ENCODE results near the gene CRB3.

Gene CRB3

DNA sequence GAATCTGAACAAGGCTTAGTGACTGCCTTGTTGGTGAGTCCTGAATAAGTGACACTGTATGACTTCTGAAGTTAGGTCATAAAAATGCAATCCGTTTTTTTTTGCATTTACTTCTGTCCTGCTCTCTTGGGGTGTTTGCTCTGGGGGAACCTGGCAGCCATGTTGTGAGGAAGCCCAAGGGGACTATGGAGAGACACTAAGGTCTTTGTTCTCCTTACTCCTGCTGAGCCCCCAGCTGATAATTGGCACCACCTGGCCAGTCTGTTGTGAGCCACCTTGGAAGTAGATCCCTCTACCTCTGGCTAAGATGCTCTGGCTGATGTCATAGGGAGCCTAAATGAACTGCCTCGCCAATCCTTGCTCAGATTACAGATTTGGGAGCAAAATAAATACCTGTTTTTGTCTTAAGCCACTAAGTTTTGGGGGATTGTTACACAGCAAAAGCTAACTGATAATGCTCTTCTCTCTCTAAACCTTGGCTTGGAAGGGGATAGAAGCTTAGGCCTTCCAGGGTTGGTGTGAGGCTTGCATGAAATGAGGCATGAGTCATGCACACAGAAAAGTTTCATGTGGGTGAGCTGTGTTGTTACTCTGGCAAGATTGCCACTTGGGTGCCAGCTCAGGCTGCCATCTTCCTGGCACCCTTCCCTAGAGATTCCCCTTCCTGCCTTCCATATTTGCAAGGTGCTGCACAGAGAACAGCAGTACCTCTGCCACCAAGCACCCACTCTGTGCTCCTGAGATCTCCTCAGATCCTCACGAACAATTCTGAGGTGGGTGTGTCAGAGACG lies 27.9 kb downstream of the CRB3 start:
- no peaks in the 10 kb centered on the region for H3K79me2 ChIP-seq (ENCODE audit: insufficient read depth, low read length)
- H3K9me3 ChIP-seq (ENCODE audit: insufficient read depth, low read length) = no peaks in the 10 kb centered on the region
- H3K27ac ChIP-seq (ENCODE audit: low read depth, low read length) = no peak overlapping the region
- TF ChIP-seq EZH2phosphoT487 (conservative IDR thresholded peaks at IDR 0.05; ENCODE audit: low read length) = no peak
- no peaks in the 10 kb centered on the region for H3K9me2 ChIP-seq (replicated peaks; ENCODE audit: insufficient read depth, low read length)
- H3K9ac ChIP-seq (ENCODE audit: low read length) = no peak overlapping the region
- H2AFZ ChIP-seq (ENCODE audit: low read depth, low read length, severe bottlenecking) = no peak overlapping the region
- H3K27me3 ChIP-seq (ENCODE audit: low read length) = no peaks in the 10 kb centered on the region
- no peaks in the 10 kb centered on the region for H3K36me3 ChIP-seq (ENCODE audit: low read length)
- no peak overlapping the region for H3K4me3 ChIP-seq (ENCODE audit: insufficient read depth, low read length, poor library complexity, severe bottlenecking)
- no peaks in the 10 kb centered on the region for H4K20me1 ChIP-seq (ENCODE audit: low read depth, low read length)
- no peak overlapping the region for H3K4me2 ChIP-seq (ENCODE audit: low read depth, low read length, poor library complexity, severe bottlenecking)
- H3F3A ChIP-seq (ENCODE audit: insufficient read depth) = no peaks in the 10 kb centered on the region

DNA sequence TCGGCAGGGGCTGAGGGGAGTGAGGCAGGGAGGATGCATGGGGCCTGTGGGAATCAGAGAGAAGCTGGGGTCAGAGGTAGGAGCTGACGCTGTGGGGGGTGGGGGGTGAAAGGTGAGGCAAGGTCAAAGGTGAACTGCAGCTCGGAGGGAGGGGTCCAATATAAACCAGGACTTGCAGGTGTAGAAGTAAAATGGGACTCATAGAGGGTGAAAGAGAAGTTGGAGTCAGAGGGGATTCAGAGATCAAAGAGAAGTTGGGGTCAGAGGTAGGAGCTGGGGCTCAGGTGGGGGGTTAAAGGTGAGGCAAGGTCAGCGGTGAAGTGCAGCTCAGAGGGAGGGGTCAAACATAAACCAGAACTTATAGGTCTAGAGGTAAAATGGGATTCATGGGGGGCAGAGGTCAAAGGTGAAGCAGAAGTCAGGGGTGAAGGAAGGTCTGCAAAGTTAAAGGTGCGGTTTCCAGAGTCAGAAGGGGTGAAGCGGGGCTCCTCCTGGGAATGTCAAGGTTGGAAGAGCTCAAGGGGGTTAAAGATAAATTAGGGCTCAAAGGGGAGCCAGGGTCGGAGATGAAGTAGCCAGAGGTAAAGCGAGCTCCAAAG lies 30.5 kb downstream of the CRB3 start:
- TF ChIP-seq, protein P1, sequence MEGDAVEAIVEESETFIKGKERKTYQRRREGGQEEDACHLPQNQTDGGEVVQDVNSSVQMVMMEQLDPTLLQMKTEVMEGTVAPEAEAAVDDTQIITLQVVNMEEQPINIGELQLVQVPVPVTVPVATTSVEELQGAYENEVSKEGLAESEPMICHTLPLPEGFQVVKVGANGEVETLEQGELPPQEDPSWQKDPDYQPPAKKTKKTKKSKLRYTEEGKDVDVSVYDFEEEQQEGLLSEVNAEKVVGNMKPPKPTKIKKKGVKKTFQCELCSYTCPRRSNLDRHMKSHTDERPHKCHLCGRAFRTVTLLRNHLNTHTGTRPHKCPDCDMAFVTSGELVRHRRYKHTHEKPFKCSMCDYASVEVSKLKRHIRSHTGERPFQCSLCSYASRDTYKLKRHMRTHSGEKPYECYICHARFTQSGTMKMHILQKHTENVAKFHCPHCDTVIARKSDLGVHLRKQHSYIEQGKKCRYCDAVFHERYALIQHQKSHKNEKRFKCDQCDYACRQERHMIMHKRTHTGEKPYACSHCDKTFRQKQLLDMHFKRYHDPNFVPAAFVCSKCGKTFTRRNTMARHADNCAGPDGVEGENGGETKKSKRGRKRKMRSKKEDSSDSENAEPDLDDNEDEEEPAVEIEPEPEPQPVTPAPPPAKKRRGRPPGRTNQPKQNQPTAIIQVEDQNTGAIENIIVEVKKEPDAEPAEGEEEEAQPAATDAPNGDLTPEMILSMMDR (IDR thresholded peaks at IDR 0.05; ENCODE audit: insufficient read depth, low read length, poor library complexity, severe bottlenecking) = no peak
- TF ChIP-seq EZH2phosphoT487 (conservative IDR thresholded peaks at IDR 0.05; ENCODE audit: low read length) = no peak

DNA sequence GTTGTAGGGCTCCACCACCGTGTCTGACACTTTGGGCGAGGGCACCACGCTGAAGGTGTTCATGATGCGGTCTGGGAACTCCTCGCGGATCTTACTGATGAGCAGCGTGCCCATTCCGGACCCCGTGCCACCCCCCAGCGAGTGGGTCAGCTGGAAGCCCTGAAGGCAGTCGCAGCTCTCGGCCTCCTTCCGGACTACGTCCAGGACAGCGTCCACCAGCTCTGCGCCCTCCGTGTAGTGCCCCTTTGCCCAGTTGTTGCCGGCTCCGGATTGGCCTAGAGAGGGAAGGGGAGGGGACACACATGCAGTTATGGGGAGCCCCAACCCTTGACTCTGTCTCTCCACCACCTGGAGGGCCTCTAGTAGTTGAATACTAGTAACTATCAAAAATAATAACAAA lies 31.9 kb downstream of the CRB3 start:
- H3F3A ChIP-seq (ENCODE audit: insufficient read depth) = no peaks in the 10 kb centered on the region
- H3K9ac ChIP-seq (ENCODE audit: low read length) = no peak overlapping the region
- H3K9me2 ChIP-seq (replicated peaks; ENCODE audit: insufficient read depth, low read length) = no peaks in the 10 kb centered on the region
- no peaks in the 10 kb centered on the region for H3K27me3 ChIP-seq (ENCODE audit: low read length)
- H3K4me3 ChIP-seq (ENCODE audit: insufficient read depth, low read length, poor library complexity, severe bottlenecking) = no peak overlapping the region
- TF ChIP-seq EZH2phosphoT487 (conservative IDR thresholded peaks at IDR 0.05; ENCODE audit: low read length) = no peak
- TF ChIP-seq, protein P1 (IDR thresholded peaks at IDR 0.05; ENCODE audit: insufficient read depth, low read length, poor library complexity, severe bottlenecking) = no peak
- H3K9me3 ChIP-seq (ENCODE audit: insufficient read depth, low read length) = no peaks in the 10 kb centered on the region
- H3K79me2 ChIP-seq (ENCODE audit: insufficient read depth, low read length) = no peaks in the 10 kb centered on the region
- H3K4me2 ChIP-seq (ENCODE audit: low read depth, low read length, poor library complexity, severe bottlenecking) = no peak overlapping the region
- no peak overlapping the region for H2AFZ ChIP-seq (ENCODE audit: low read depth, low read length, severe bottlenecking)
- no peak overlapping the region for H3K27ac ChIP-seq (ENCODE audit: low read depth, low read length)
- H3K36me3 ChIP-seq (ENCODE audit: low read length) = no peaks in the 10 kb centered on the region
- no peaks in the 10 kb centered on the region for H4K20me1 ChIP-seq (ENCODE audit: low read depth, low read length)

More for the DNA sequence above, 30.5 kb downstream of the CRB3 start:
- no peak overlapping the region for H3K4me3 ChIP-seq (ENCODE audit: insufficient read depth, low read length, poor library complexity, severe bottlenecking)
- H3K9me3 ChIP-seq (ENCODE audit: insufficient read depth, low read length) = no peaks in the 10 kb centered on the region
- H3K9me2 ChIP-seq (replicated peaks; ENCODE audit: insufficient read depth, low read length) = no peaks in the 10 kb centered on the region
- no peak overlapping the region for H2AFZ ChIP-seq (ENCODE audit: low read depth, low read length, severe bottlenecking)
- H3K36me3 ChIP-seq (ENCODE audit: low read length) = no peaks in the 10 kb centered on the region
- no peaks in the 10 kb centered on the region for H4K20me1 ChIP-seq (ENCODE audit: low read depth, low read length)
- no peaks in the 10 kb centered on the region for H3K27me3 ChIP-seq (ENCODE audit: low read length)
- no peaks in the 10 kb centered on the region for H3K79me2 ChIP-seq (ENCODE audit: insufficient read depth, low read length)
- H3K9ac ChIP-seq (ENCODE audit: low read length) = no peak overlapping the region
- H3F3A ChIP-seq (ENCODE audit: insufficient read depth) = no peaks in the 10 kb centered on the region
- H3K4me2 ChIP-seq (ENCODE audit: low read depth, low read length, poor library complexity, severe bottlenecking) = no peak overlapping the region
- H3K27ac ChIP-seq (ENCODE audit: low read depth, low read length) = no peak overlapping the region
